Activated CD8-positive, alpha-beta T cell treated with anti-CD3 and anti-CD28 coated beads, Interleukin-2, amount 10 ng/mL, durations not matched to agents 7 days and 5 days (primary cell): Measurements from ENCODE around the gene ID3. TPM values are rescaled to one million over a fixed set of nuclear protein-coding genes. Genes with fewer than 3 reads are reported as not detected.
"Not testable (repeated sequence)": the region's sequence is repeated elsewhere in the genome, so short reads cannot be mapped to it uniquely, and the experiment has no call there.

Experiments
- ATAC-seq: fragments of 150-1000 bp; cut with Tn5 transposase; one replicate; pipeline ENCODE4 v1.10.0; 2021; ENCODE audit warnings: moderate library complexity
- CTCF ChIA-PET: fragments of 350-600 bp; sonication (Branson Sonifier 250); formaldehyde crosslinking; loops from one replicate; lab custom pipeline; 2021; ENCODE audit warnings: antibody characterized with exemption; lab: Charles Lee
- POLR2A ChIA-PET: fragments of 350-600 bp; sonication (Branson Sonifier 250); formaldehyde crosslinking; loops from one replicate; lab custom pipeline; 2021; ENCODE audit warnings: antibody characterized with exemption; lab: Charles Lee
- DNase-seq: peaks from one replicate; pipeline ENCODE4 v3.0.0-alpha.2; 2020
- H3K27ac Mint-ChIP-seq: one replicate; pipeline ENCODE4 v1.8.0; 2021; ENCODE audit warnings: mild to moderate bottlenecking, mixed read lengths
- H3K27me3 Mint-ChIP-seq: one replicate; pipeline ENCODE4 v1.8.0; 2021; ENCODE audit warnings: low read depth, mixed read lengths
- H3K36me3 Mint-ChIP-seq: one replicate; pipeline ENCODE4 v1.8.0; 2021; ENCODE audit warnings: low read depth, mixed read lengths
- H3K4me1 Mint-ChIP-seq: one replicate; pipeline ENCODE4 v1.8.0; 2021; ENCODE audit warnings: low read depth, mixed read lengths
- H3K4me3 Mint-ChIP-seq: one replicate; pipeline ENCODE4 v1.8.0; 2021; ENCODE audit warnings: mild to moderate bottlenecking, mixed read lengths
- H3K9me3 Mint-ChIP-seq: one replicate; pipeline ENCODE4 v1.8.0; 2022; ENCODE audit warnings: mixed read lengths; ENCODE audit not compliant: insufficient read depth
- total RNA-seq, 2 experiments: library from RNA; stranded (reverse); gene quantifications; one replicate each; pipeline ENCODE4 v1.2.3, GENCODE V29; 2021

ID3 gene
- total RNA-seq, 2 experiments from 2014 or later = 31.4 to 34.4 TPM

DNA sequence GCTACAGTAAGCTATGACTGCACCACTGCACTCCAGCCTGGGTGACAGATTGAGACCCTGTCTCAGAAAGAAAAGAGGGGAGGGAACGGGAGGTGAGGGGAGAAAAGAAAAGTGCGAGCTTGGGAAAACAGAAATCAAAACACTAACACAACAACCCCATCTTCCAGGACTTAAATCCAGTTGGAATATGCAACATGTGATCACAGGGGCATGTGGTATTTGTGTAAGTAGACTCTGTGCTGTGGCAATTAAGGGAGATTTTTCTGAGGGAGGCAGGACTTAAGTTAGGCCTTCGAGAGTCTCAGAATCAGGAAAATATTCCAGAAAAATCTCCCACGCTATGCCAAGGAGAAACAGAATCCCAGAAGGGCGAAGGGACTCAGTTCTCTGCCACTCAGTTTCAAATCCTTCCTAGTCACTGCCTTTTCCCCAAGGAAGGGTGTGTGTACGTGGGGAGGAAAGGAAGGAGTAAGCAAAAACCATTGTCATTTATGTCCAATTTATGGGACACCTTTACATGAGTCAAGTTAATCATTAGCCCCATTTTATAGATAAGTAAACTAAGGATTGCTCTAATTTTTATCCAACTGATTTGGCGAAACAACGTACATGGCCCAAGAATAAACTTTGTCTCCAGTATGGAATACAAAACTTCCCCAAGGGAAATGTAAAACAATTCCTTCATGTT lies 12.3 kb downstream of the ID3 start:
- ATAC-seq (no peak), DNase-seq (no peak)
- CTCF ChIA-PET = interaction anchor here (3.0 to 23.9 kb wide), 7 partner anchors 8 to 118 kb away, joined by 12 to 1062 read pairs (median 25); partner anchors contain the start of genes E2F2 and ID3
- Mint-ChIP-seq H3K4me1 (peaks cover 5% of the 10 kb centered on the region), H3K4me3 (no peak overlapping the region), H3K36me3 (no peaks in the 10 kb centered on the region), H3K9me3 (no peaks in the 10 kb centered on the region), H3K27me3 (no peaks in the 10 kb centered on the region), H3K27ac (no peak overlapping the region)
- POLR2A ChIA-PET = interaction anchor here (0.6 to 1.5 kb wide), 3 partner anchors 12 to 73 kb away, joined by 3 to 4 read pairs (median 4); no protein-coding TSS in a partner anchor

DNA sequence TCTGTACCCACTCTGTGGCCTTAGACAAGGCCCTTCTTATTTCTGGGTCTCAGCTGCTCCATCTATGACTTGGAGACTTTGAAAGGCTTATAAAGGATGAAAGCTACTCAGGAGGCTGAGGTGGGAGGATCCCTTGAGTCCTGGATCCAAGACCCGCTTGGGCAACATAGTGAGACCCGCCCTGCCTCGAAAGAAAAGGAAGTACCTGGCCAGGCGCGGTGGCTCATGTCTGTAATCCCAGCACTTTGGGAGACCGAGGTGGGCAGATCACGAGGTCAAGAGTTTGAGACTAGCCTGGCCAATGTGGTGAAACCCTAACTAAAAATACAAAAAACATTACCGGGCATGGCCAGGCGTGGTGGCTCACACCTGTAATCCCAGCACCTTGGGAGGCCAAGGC lies 13.4 kb downstream of the ID3 start:
- Mint-ChIP-seq H3K27ac (no peak overlapping the region), H3K9me3 (no peaks in the 10 kb centered on the region), H3K4me1 (peaks cover 5% of the 10 kb centered on the region), H3K4me3 (no peak overlapping the region), H3K36me3 (no peaks in the 10 kb centered on the region), H3K27me3 (no peaks in the 10 kb centered on the region)
- CTCF ChIA-PET = interaction anchor here (0.7 to 23.9 kb wide), 19 partner anchors 10 to 242 kb away, joined by 3 to 1062 read pairs (median 10); partner anchors contain the start of genes E2F2 and ID3
- POLR2A ChIA-PET = interaction anchor here (1.1 to 2.8 kb wide), 4 partner anchors 13 to 91 kb away, joined by 3 to 20 read pairs (median 4); no protein-coding TSS in a partner anchor
- ATAC-seq (no peak), DNase-seq (no peak)

DNA sequence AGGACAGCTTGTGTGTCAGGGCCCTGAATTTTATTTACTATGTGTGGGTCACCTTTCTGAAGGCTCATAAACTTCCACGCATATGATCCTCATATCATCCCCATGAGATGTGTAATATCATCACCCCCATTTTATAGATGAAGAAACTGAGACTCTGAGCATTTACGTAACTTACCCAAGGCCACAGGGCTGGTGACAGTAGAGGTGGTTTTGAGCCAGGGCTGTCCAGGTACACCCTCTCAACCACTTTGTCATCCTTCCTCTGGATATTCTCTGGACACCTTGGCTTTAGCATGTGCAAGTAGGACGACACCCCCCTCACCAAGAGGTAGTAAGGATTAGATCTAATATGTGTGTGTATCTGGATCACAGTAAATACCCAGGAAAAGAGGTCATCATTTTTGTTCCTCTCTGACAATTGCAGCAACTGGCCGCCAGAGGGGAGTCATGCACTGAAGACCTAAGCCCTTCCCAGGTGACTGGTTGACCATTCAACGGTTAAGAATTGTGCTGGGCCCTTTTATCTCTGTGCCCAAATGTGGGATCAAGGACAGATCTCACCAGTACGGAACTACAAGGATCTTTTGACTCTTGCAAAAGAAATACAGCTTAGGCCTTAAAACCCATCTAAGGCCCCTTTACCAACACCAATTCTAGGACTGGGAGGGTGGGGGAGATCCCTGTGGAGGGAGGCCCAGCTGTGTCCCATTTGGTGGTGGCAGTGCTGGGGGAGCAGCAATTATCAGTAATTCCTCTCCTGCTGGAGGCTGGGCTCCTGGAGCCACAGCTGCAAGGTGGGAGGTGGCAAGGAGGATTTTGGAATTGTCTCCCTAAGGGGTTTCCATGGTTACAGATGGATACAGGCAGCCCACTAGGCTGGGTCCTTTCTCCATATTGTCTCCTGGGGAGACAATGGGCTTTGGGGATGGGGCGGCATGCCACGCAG lies 14.6 kb downstream of the ID3 start:
- Mint-ChIP-seq H3K27me3 (no peaks in the 10 kb centered on the region), H3K9me3 (no peaks in the 10 kb centered on the region), H3K36me3 (no peaks in the 10 kb centered on the region), H3K27ac (no peak overlapping the region), H3K4me3 (no peak overlapping the region), H3K4me1 (peaks cover 13% of the 10 kb centered on the region)
- ChIA-PET POLR2A (interaction anchor here (0.6 to 2.8 kb wide), 4 partner anchors 55 to 92 kb away, joined by 3 to 20 read pairs (median 3); no protein-coding TSS in a partner anchor), CTCF (interaction anchor here (0.6 to 23.9 kb wide), 33 partner anchors 8 to 201 kb away, joined by 3 to 1062 read pairs (median 4); partner anchors contain the start of genes E2F2 and ID3)
- ATAC-seq = peak; percentile 47
- DNase-seq = peak; percentile 81

DNA sequence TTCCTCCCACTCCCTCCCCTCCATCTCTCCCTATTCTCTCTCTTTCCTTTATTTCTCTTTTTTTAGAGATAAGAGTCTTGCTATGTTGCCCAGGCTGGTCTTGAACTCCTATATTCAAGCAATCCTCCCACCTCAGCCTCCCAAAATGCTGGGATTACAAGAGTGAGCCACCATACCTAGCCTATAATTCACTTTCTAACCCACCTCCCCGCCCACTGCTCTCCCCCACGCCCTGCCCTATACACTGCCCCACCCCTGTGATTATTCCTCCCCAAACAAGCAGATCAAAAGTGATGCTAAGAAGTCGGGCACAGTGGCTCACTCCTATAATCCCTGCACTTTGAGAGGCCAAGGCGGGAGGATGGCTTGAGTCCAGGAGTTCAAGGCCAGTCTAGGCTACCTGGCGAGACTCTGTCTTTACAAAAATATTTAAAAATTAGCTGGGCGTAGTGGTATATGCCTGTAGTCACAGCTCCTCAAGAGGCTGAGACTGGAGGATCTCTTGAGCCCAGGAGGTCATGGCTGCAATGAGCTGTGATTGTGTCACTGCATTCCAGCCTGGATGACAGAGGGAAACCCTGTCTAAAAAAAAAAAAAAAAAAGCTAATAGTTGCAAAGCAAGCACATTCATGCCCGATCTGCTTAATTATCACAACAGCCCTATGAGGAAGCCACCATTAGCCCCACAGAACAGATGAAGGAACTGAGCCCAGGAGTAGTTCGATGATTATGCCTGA lies 15.4 kb downstream of the ID3 start:
- Mint-ChIP-seq H3K9me3 (no peaks in the 10 kb centered on the region), H3K4me1 (peaks cover 16% of the 10 kb centered on the region), H3K27ac (no peak overlapping the region), H3K27me3 (no peaks in the 10 kb centered on the region), H3K4me3 (no peak overlapping the region), H3K36me3 (no peaks in the 10 kb centered on the region)
- ChIA-PET CTCF (interaction anchor here (0.7 to 23.9 kb wide), 14 partner anchors 9 to 202 kb away, joined by 3 to 1062 read pairs (median 12); partner anchors contain the start of genes E2F2 and ID3), POLR2A (interaction anchor here (0.6 to 2.8 kb wide), 2 partner anchors 11 to 93 kb away, joined by 3 to 20 read pairs; no protein-coding TSS in a partner anchor)
- DNase-seq (no peak), ATAC-seq (no peak)

DNA sequence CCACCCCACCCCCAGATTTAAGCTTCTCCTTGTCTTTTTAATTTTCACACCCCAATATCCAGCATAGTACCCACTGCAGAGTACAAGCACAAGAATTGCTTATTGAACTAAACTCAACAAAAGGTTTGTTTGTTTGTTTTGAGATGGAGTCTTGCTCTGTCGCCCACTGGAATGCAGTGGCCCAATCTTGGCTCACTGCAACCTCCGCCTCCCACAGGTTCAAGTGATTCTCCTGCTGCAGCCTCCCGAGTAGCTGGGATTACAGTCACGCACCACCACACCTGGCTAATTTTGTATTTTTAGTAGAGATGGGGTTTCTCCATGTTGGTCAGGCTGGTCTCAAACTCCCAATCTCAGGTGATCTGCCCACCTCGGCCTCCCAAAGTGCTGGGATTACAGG lies 16.4 kb downstream of the ID3 start:
- peaks cover 16% of the 10 kb centered on the region for H3K4me1 Mint-ChIP-seq
- H3K27me3 Mint-ChIP-seq, H3K4me3 Mint-ChIP-seq, H3K27ac Mint-ChIP-seq, DNase-seq, ATAC-seq, H3K36me3 Mint-ChIP-seq, H3K9me3 Mint-ChIP-seq, POLR2A ChIA-PET: not testable (repeated sequence)
- CTCF ChIA-PET = interaction anchor here (0.6 to 23.9 kb wide), 4 partner anchors 12 to 112 kb away, joined by 3 to 1062 read pairs (median 132); no protein-coding TSS in a partner anchor

DNA sequence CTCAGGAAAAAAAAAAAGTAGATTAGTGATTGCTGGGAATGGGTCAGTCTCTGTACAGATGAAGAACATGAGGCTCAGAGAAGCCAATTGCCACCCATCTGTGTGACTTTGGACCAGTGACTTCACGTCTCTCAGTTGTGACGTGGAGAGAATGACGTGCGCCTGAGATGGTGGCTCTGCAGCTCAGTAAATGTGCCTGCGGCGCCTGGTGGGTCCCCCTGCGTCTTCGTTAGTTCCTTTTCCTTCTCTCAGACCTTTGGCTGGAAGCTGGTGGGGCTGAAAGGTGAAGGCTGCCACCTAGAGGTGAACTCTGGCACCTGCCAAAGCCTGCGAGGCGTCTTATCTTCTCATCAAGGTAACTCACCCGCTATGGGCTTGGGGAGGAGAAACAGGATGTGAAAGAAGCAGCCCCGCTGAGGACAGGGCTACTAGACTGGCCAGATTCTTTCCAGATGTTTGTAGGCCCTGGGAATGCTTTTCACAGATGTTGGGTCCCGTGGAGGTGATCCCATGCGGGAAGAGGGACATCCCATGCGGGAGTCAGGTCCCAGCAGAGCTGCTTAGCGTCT lies 19.5 kb downstream of the ID3 start:
- ChIA-PET POLR2A (interaction anchor here (0.6 to 1.3 kb wide), 6 partner anchors 9 to 152 kb away, joined by 3 to 8 read pairs (median 4); partner anchors contain the start of genes E2F2 and RPL11), CTCF (interaction anchor here (0.6 to 23.9 kb wide), 39 partner anchors 9 to 440 kb away, joined by 3 to 1062 read pairs (median 4); partner anchors contain the start of genes ASAP3, E2F2, HTR1D and ID3)
- Mint-ChIP-seq H3K36me3 (no peaks in the 10 kb centered on the region), H3K27ac (peak overlapping the region; percentile 64), H3K27me3 (no peaks in the 10 kb centered on the region), H3K4me3 (peak overlapping the region; percentile 5), H3K4me1 (peaks cover 21% of the 10 kb centered on the region), H3K9me3 (no peaks in the 10 kb centered on the region)
- ATAC-seq (peak; percentile 97), DNase-seq (peak; percentile 97)

DNA sequence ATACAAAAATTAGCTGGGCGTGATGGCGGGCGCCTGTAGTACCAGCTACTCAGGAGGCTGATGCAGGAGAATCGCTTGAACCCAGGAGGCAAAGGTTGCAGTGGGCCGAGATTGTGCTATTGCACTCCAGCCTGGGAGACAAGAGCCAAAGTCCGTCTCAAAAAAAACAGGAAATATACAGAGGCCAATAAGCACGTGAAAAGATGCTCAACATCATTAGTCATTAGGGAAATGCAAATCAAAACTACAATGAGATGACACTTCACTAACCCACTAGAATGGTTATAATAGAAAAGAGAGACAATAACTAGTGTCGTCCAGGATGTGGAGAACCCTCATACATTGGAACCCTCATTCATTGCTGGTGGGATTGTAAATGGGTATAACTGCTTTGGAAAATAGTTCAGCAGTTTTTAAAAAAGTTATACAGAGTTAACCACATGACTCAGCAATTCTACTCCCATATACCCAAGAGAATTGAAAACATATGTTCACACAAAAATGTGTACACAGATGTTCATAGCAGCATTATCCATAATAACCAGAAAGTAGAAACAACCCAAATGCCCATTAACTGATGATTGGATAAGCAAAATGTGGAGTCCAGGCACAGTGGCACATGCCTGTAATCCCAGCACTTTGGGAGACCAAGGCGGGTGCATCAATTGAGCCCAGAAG lies 21.9 kb downstream of the ID3 start:
- ATAC-seq (no peak), DNase-seq (no peak)
- no peak overlapping the region for H3K4me3 Mint-ChIP-seq
- no peaks in the 10 kb centered on the region for H3K9me3 Mint-ChIP-seq
- ChIA-PET POLR2A (interaction anchor here (0.9 to 1.2 kb wide), 2 partner anchors 12 to 16 kb away, joined by 5 to 6 read pairs; no protein-coding TSS in a partner anchor), CTCF (interaction anchor here (1.3 to 15.4 kb wide), 4 partner anchors 9 to 100 kb away, joined by 4 to 262 read pairs (median 116); no protein-coding TSS in a partner anchor)
- H3K27ac Mint-ChIP-seq = no peak overlapping the region
- H3K36me3 Mint-ChIP-seq = no peaks in the 10 kb centered on the region
- peaks cover 35% of the 10 kb centered on the region for H3K4me1 Mint-ChIP-seq
- no peaks in the 10 kb centered on the region for H3K27me3 Mint-ChIP-seq

DNA sequence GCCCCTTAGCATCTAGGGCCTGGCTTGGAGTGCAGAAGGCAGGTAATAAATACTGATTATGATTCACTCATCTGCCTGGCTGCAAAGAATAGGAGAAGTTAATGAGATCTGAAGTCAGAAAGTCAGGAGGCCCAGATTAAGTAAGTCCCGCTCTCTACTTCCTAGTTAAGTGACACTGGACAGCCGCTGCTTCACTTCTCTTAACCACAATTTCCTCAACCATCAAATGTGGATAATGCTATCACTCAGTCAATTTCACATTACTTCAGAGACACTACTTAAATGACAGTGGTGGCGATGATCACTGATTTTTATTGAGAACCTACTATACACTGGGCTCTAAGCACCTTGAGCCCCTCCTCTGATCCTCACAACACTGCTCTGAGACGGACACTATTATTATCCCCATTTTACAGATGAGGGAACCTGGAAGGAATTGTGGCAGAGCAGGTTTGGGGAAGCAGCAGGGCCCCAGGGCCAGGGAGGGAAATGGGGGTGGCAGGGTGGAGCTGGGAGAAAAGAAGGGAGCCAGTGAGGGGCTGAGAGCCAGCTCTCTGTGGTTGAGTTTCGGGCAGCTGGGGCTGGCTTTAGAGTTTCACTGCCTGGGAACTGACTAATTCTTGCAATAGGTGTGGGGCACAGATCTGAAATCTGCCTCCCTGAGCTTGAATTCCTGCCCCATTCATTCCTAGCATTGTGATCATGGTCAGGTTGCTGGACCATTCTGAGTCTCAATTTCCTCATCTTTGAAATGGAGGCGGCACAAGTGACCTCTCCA lies 25.9 kb downstream of the ID3 start:
- ChIA-PET POLR2A (no interaction called here), CTCF (interaction anchor here (1.0 to 15.4 kb wide), 4 partner anchors 11 to 103 kb away, joined by 3 to 262 read pairs (median 4); no protein-coding TSS in a partner anchor)
- DNase-seq (no peak), ATAC-seq (no peak)
- no peak overlapping the region for H3K4me3 Mint-ChIP-seq
- H3K36me3 Mint-ChIP-seq = peaks cover 18% of the 10 kb centered on the region
- H3K27ac Mint-ChIP-seq = peak overlapping the region; percentile 35
- H3K27me3 Mint-ChIP-seq = no peaks in the 10 kb centered on the region
- H3K4me1 Mint-ChIP-seq = peaks cover 42% of the 10 kb centered on the region
- H3K9me3 Mint-ChIP-seq = no peaks in the 10 kb centered on the region

DNA sequence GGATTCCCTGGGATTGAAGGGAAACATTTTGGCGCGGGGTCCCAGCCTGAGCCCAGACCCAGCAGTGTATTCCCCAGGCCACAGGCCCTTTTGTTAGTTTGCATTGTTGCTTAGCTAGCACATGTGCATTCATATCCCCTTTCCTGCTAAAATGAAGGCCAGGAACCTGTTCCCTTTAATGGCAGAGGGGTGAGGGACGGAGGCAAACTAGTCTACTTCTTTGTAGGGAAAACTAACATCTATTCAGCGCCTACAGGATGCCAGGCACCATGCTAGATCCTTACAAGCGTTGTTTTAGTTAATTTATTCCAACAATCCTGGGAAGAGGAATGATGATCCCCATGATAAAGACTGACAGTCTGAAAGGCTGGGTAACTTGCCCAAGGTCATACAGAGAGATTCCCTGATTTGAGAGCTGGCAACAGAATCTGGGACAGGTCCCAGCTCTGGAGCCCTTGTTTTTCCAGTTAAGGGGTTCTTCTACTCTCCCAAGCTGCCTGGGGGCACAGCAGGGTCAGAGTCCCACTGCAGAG lies 27.7 kb downstream of the ID3 start:
- DNase-seq = no peak
- ChIA-PET POLR2A (interaction anchor here (0.7 to 2.9 kb wide), 7 partner anchors 11 to 160 kb away, joined by 3 to 10 read pairs (median 6); partner anchors contain the start of gene RPL11), CTCF (interaction anchor here (0.7 to 15.4 kb wide), 11 partner anchors 8 to 187 kb away, joined by 3 to 262 read pairs (median 9); partner anchors contain the start of genes HNRNPR and RPL11)
- Mint-ChIP-seq H3K9me3 (no peaks in the 10 kb centered on the region), H3K27ac (peak overlapping the region; percentile 94), H3K27me3 (no peaks in the 10 kb centered on the region), H3K4me1 (peaks cover 54% of the 10 kb centered on the region), H3K4me3 (peak overlapping the region; percentile 96), H3K36me3 (peaks cover 33% of the 10 kb centered on the region)
- no peak for ATAC-seq
